PFSK-1 (cell line): ENCODE measurements around the gene SPARC.

Experiments used
- FOXP2 ChIP-seq: optimal IDR thresholded peaks from 2 replicates; pipeline ENCODE3; 2011; ENCODE audit warnings: borderline replicate concordance, control low read depth, inconsistent platforms; ENCODE audit not compliant: insufficient read depth; ENCODE audit errors: extremely low read length, extremely low read depth
- POLR2AphosphoS5 ChIP-seq: IDR thresholded peaks from 2 replicates; pipeline ENCODE4 v1.6.1; 2012; ENCODE audit warnings: low read depth, mild to moderate bottlenecking, control low read depth, low read length, moderate library complexity
- TAF1 ChIP-seq: IDR thresholded peaks from 2 replicates; pipeline ENCODE4 v1.6.1; 2012; ENCODE audit warnings: low read length, control low read depth, borderline replicate concordance; ENCODE audit not compliant: insufficient read depth
- TF ChIP-seq, protein P1 (sequence below), 2 experiments: IDR thresholded peaks; 2 replicates each; pipeline versions ENCODE4 v1.6.1 to v1.8.0; 2011 to 2012; ENCODE audit warnings: low read depth in 2 of 2, low read length in 2 of 2, control low read depth in 1 of 2, inconsistent platforms in 1 of 2, mild to moderate bottlenecking in 1 of 2, moderate library complexity in 1 of 2; ENCODE audit not compliant: insufficient read depth in 1 of 2

DNA sequence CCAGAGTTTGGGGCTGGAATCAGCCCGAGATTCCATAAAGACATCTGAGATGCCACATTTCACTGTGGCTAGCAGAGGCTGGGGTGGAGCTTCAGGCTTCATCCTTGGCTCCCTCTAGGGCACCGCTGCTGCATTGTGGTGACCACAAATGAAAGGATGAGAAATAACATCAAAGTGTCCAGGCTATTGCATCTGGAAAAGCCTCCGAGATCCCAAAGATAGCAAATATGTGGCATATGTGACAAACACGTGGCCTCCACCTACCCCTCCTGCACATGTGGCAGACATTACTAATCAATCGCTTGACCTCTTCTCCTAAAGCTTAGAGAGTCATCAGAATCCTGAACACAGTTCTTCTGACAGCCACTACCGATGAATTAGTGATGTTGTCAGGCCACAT is 4.5 kb downstream of the SPARC start:
- TF ChIP-seq POLR2AphosphoS5: no peak
- TF ChIP-seq TAF1: no peak
- TF ChIP-seq, protein P1, sequence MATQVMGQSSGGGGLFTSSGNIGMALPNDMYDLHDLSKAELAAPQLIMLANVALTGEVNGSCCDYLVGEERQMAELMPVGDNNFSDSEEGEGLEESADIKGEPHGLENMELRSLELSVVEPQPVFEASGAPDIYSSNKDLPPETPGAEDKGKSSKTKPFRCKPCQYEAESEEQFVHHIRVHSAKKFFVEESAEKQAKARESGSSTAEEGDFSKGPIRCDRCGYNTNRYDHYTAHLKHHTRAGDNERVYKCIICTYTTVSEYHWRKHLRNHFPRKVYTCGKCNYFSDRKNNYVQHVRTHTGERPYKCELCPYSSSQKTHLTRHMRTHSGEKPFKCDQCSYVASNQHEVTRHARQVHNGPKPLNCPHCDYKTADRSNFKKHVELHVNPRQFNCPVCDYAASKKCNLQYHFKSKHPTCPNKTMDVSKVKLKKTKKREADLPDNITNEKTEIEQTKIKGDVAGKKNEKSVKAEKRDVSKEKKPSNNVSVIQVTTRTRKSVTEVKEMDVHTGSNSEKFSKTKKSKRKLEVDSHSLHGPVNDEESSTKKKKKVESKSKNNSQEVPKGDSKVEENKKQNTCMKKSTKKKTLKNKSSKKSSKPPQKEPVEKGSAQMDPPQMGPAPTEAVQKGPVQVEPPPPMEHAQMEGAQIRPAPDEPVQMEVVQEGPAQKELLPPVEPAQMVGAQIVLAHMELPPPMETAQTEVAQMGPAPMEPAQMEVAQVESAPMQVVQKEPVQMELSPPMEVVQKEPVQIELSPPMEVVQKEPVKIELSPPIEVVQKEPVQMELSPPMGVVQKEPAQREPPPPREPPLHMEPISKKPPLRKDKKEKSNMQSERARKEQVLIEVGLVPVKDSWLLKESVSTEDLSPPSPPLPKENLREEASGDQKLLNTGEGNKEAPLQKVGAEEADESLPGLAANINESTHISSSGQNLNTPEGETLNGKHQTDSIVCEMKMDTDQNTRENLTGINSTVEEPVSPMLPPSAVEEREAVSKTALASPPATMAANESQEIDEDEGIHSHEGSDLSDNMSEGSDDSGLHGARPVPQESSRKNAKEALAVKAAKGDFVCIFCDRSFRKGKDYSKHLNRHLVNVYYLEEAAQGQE (IDR thresholded peaks at IDR 0.05; ENCODE audit: insufficient read depth in 1 of 2, low read depth in 2 of 2, low read length in 2 of 2): no peak
- TF ChIP-seq FOXP2: no peak
